K562 (cell line): Measurements from ENCODE around the gene TXNIP. TPM values are rescaled to one million over a fixed set of nuclear protein-coding genes. Genes with fewer than 3 reads are reported as not detected.

Source experiments
- ATAC-seq: fragments of 200-7000 bp; cut with Tn5 transposase; 3 replicates; pipeline ENCODE4 v1.9.1; 2020; ENCODE audit warnings: moderate library complexity
- BruUV-seq: library from RNA; stranded (reverse); fragments of 400-500 nt; replicated peaks from 2 replicates; lab custom pipeline; 2021; lab: Mats Ljungman, UMichigan
- CTCF ChIA-PET: fragments of 300-600 bp; formaldehyde crosslinking; extraction: SDS; loops from one replicate; lab custom pipeline; 2021; ENCODE audit warnings: low intra/inter-chr PET ratio; lab: Yijun Ruan, JAX
- POLR2A ChIA-PET: fragments of 300-600, 350-650 bp; sonication (Branson Sonifier 250); formaldehyde crosslinking; extraction: SDS; loops from one replicate; lab custom pipeline; 2021; ENCODE audit warnings: antibody characterized with exemption, inconsistent platforms; lab: Yijun Ruan, JAX
- DNase-seq, 4 experiments: peaks; one replicate each; pipeline versions ENCODE4 v3.0.0 to v3.0.0-alpha.2; 2011 to 2018; ENCODE audit warnings: low spot score in 3 of 4, mixed read lengths in 3 of 4; ENCODE audit errors: extremely low read depth in 1 of 4
- FAIRE-seq: peaks from 2 replicates; lab custom pipeline; 2011; peaks lifted over from hg19 to GRCh38; lab: Jason Lieb, UNC
- H2AFZ ChIP-seq: 2 replicates; pipeline ENCODE4 v1.6.0; 2011; ENCODE audit warnings: low read depth, low read length, control low read depth, inconsistent platforms
- H3K27ac ChIP-seq: fragments of 200-600 bp; 3 replicates; pipeline ENCODE4 v1.8.0; 2011; ENCODE audit warnings: low read depth, mild to moderate bottlenecking, control low read depth, inconsistent platforms, low read length, moderate library complexity, mixed read lengths; ENCODE audit errors: extremely low read depth
- H3K27me3 ChIP-seq, 2 experiments: fragments of 300-600 bp in 1 of 2; 2 replicates in 1 of 2; 3 replicates in 1 of 2; pipeline versions ENCODE4 v1.6.0 to v1.8.0; 2011; ENCODE audit warnings: inconsistent platforms in 2 of 2, low read length in 2 of 2, mild to moderate bottlenecking in 1 of 2, mixed read lengths in 1 of 2, moderate library complexity in 1 of 2; ENCODE audit not compliant: control insufficient read depth in 2 of 2, insufficient read depth in 2 of 2
- H3K36me3 ChIP-seq: fragments of 300-600 bp; 3 replicates; pipeline ENCODE4 v1.8.0; 2011; ENCODE audit warnings: mild to moderate bottlenecking, low read length, inconsistent platforms; ENCODE audit not compliant: control insufficient read depth, insufficient read depth
- H3K4me1 ChIP-seq, 2 experiments: fragments of 200-600 bp in 1 of 2; replicated peaks in 1 of 2; 2 replicates in 1 of 2; 3 replicates in 1 of 2; pipeline versions ENCODE4 v1.5.1 to v1.8.0; 2011; ENCODE audit warnings: inconsistent platforms in 2 of 2, low read length in 2 of 2, mild to moderate bottlenecking in 1 of 2, mixed read lengths in 1 of 2, moderate library complexity in 1 of 2; ENCODE audit not compliant: control insufficient read depth in 2 of 2, insufficient read depth in 2 of 2
- H3K4me2 ChIP-seq: 2 replicates; pipeline ENCODE4 v1.6.1; 2011; ENCODE audit warnings: low read length, control low read depth, inconsistent platforms, mixed read lengths; ENCODE audit not compliant: insufficient read depth
- H3K4me3 ChIP-seq: fragments of 200-600 bp; sonication (generic), shearing (Covaris generic); 2 replicates; pipeline ENCODE4 v1.5.1; 2016; ENCODE audit warnings: control low read depth, inconsistent platforms
- H3K79me2 ChIP-seq: fragments of 200-600 bp; 3 replicates; pipeline ENCODE4 v1.8.0; 2011; ENCODE audit warnings: low read length, inconsistent platforms; ENCODE audit not compliant: control insufficient read depth, insufficient read depth
- H3K9ac ChIP-seq, 2 experiments: 2 replicates each; pipeline versions ENCODE4 v1.6.0 to v1.6.1; 2011; ENCODE audit warnings: low read depth in 2 of 2, low read length in 2 of 2, control low read depth in 1 of 2, inconsistent platforms in 1 of 2, mild to moderate bottlenecking in 1 of 2, mixed read lengths in 1 of 2; ENCODE audit not compliant: insufficient read depth in 1 of 2
- H3K9me1 ChIP-seq: one replicate; pipeline ENCODE4 v1.6.0; 2011; ENCODE audit warnings: inconsistent platforms, mild to moderate bottlenecking, low read length, moderate library complexity; ENCODE audit not compliant: control insufficient read depth, insufficient read depth
- H3K9me3 ChIP-seq: replicated peaks from 2 replicates; pipeline ENCODE4 v1.5.1; 2011; ENCODE audit warnings: low read depth, low read length, inconsistent platforms; ENCODE audit not compliant: control insufficient read depth, insufficient read depth
- H4K20me1 ChIP-seq: replicated peaks from 2 replicates; pipeline ENCODE4 v1.6.1; 2011; ENCODE audit warnings: low read length, inconsistent platforms, mixed read lengths; ENCODE audit not compliant: control insufficient read depth, insufficient read depth
- BDP1 ChIP-seq: IDR thresholded peaks from 3 replicates; pipeline ENCODE4 v1.6.1; 2011; ENCODE audit not compliant: insufficient read length, insufficient read depth
- CHD4 ChIP-seq: fragments of 200-600 bp; sonication (generic); IDR thresholded peaks from 3 replicates; pipeline ENCODE4 v1.6.1; 2012; ENCODE audit warnings: low read depth, mild to moderate bottlenecking, mixed read lengths, low read length, inconsistent platforms; ENCODE audit not compliant: insufficient read depth, insufficient replicate concordance, poor library complexity, severe bottlenecking
- NELFE ChIP-seq: IDR thresholded peaks from 2 replicates; pipeline ENCODE4 v1.6.1; 2011; ENCODE audit warnings: mild to moderate bottlenecking; ENCODE audit not compliant: insufficient read depth, insufficient read length
- PURB ChIP-seq: sonication (generic); formaldehyde crosslinking; IDR thresholded peaks from 2 replicates; pipeline ENCODE4 v1.9.0; 2021; ENCODE audit warnings: low read depth, mild to moderate bottlenecking, missing genetic modification reagents
- SMARCC2 ChIP-seq: fragments of 450-650 bp; IDR thresholded peaks from 2 replicates; pipeline ENCODE4 v1.6.1; 2017; ENCODE audit warnings: antibody characterized with exemption, moderate library complexity, mild to moderate bottlenecking, low read depth
- ZKSCAN3 ChIP-seq: fragments of 250-450 bp; sonication (Bioruptor Pico); IDR thresholded peaks from 2 replicates; pipeline ENCODE4 v1.4.0; 2020
- WGBS: fragments of 100-300 bp; shearing (Covaris generic); methylation state at CpG from one replicate; pipeline ENCODE4 v1.1.6; 2016; ENCODE audit warnings: low coverage, mixed read lengths; ENCODE audit not compliant: insufficient coverage; ENCODE audit errors: missing lambda C conversion rate; 5-methylcytosine and 5-hydroxymethylcytosine counted together
- in situ Hi-C: fragments of 300-500 bp; cut with MboI; formaldehyde crosslinking; loops from 4 replicates; pipeline ENCODE4 v1.15.0; 2018; ENCODE audit warnings: inconsistent platforms, mixed read lengths
- intact Hi-C: fragments of 100-400 bp; cut with micrococcal nuclease; formaldehyde crosslinking; loops from 2 replicates; pipeline ENCODE4 v1.14.2; 2022
- polyA plus RNA-seq, 8 experiments: library from polyadenylated mRNA; depleted of rRNA in 4 of 8; stranded (reverse) in 5 of 8; unstranded in 3 of 8; fragments of >200 nt; fragmentation: Nextera tagmentation in 2 of 8; fragmentation: Illumina TruSeq in 1 of 8; extraction: Ambion mirVana in 2 of 8; extraction: Trizol in 1 of 8; gene quantifications; 2 replicates each; pipeline versions ENCODE4 v1.2.1 to v1.2.3, GENCODE V29; 2011 to 2014; ENCODE audit warnings: inconsistent platforms in 1 of 8, missing spikeins in 1 of 8
- total RNA-seq, 7 experiments: library from RNA; depleted of rRNA in 6 of 7; stranded (reverse); fragments of >200 nt in 6 of 7; fragmentation: Illumina TruSeq in 2 of 7; extraction: Trizol in 2 of 7; gene quantifications; 2 replicates each; pipeline versions ENCODE4 v1.2.1 to v1.2.3, GENCODE V29; 2011 to 2021; ENCODE audit warnings: low replicate concordance in 1 of 7
- TF ChIP-seq, protein P1 (sequence below): fragments of 450-650 bp; formaldehyde crosslinking; IDR thresholded peaks from 2 replicates; pipeline ENCODE4 v1.4.0; 2022; ENCODE audit warnings: missing genetic modification characterization
- TF ChIP-seq, protein P2 (sequence below): fragments of 250-450 bp; sonication (Bioruptor Pico); IDR thresholded peaks from 2 replicates; pipeline ENCODE4 v1.9.0; 2021; ENCODE audit warnings: mild to moderate bottlenecking, inconsistent platforms
- TF ChIP-seq, protein P3 (sequence below): fragments of 250-450 bp; sonication (Bioruptor Pico); IDR thresholded peaks from 2 replicates; pipeline ENCODE4 v1.8.0; 2021; ENCODE audit warnings: moderate library complexity, mild to moderate bottlenecking, inconsistent platforms
- TF ChIP-seq, protein P4 (sequence below), 2 experiments: fragments of 150-350 bp in 1 of 2; IDR thresholded peaks; 2 replicates each; pipeline ENCODE4 v1.6.1; 2012 to 2016; ENCODE audit warnings: low read depth in 2 of 2, low read length in 2 of 2, mild to moderate bottlenecking in 1 of 2, moderate library complexity in 1 of 2

The TXNIP gene
- total and polyA plus RNA-seq, 9 of the 15 experiments (the other 6 are each of a cell fraction or from before 2014, with no cell fraction given) = 120 to 499 (median 257) TPM

DNA sequence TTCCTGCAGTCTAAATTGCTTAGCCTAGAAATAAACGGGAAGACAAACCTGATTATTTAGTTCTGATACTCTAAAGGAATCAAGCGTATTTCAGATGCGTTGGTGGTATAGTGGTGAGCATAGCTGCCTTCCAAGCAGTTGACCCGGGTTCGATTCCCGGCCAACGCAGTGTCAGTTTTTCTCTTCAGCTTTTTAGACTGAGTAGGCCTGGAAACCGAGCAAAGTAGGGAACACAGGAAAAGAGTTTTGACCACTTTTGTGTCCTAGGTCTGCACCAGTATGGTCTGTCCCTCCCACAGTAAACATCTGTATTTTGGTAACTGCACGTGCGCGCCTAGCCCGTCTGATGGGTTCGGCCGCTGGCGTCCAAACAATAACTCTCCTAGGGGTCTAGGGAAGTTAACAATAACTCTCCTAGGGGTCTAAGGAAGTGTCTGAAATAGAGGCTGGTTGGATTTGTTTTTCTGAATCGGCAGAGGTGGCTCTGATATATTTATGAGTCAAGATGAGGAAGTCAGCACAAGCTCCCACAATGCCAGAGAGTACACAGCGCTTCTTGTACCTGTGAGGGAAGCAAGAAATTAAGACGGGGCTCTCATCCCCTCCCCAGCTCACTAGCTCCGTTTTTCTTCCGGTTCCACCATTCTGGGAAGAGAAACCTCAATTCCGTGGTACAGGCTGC, 40.7 kb upstream of the TXNIP start:
- H3K4me2 ChIP-seq = peak overlapping the region; percentile 99
- H2AFZ ChIP-seq = peak overlapping the region; percentile 97
- peak overlapping the region; percentile 78 for H3K4me3 ChIP-seq
- no peaks in the 10 kb centered on the region for H3K27me3 ChIP-seq
- POLR2A ChIA-PET = interaction anchor here (0.6 to 7.7 kb wide), 16 partner anchors 11 to 232 kb away, joined by 3 to 183 read pairs (median 5); partner anchors contain the start of genes ANKRD34A, LIX1L, PIAS3 and POLR3C
- BruUV-seq = no TSS peak
- WGBS = 0% methylated on average over 21 of the region's 21 CpGs
- no peaks in the 10 kb centered on the region for H3K36me3 ChIP-seq
- DNase-seq = peak; percentile 39 to 92 (median 53)
- intact Hi-C loops (no loop called here), in situ Hi-C loops (loop anchor here (25.0 kb wide), 2 partner anchors 275 to 700 kb away; no protein-coding TSS in a partner anchor)
- no peaks in the 10 kb centered on the region for H3K9me1 ChIP-seq
- H3K27ac ChIP-seq = peak overlapping the region; percentile 96
- no peaks in the 10 kb centered on the region for H3K9me3 ChIP-seq
- ATAC-seq = peak; percentile 65
- H3K9ac ChIP-seq = peak overlapping the region; percentile 95 to 97
- no peaks in the 10 kb centered on the region for H4K20me1 ChIP-seq
- peak; percentile 56 for FAIRE-seq
- CTCF ChIA-PET = no interaction called here
- no peaks in the 10 kb centered on the region for H3K79me2 ChIP-seq
- H3K4me1 ChIP-seq = peaks cover 5 to 8% of the 10 kb centered on the region in 2 experiments; a peak in 3 of 5 replicates
- TF ChIP-seq, protein P1, sequence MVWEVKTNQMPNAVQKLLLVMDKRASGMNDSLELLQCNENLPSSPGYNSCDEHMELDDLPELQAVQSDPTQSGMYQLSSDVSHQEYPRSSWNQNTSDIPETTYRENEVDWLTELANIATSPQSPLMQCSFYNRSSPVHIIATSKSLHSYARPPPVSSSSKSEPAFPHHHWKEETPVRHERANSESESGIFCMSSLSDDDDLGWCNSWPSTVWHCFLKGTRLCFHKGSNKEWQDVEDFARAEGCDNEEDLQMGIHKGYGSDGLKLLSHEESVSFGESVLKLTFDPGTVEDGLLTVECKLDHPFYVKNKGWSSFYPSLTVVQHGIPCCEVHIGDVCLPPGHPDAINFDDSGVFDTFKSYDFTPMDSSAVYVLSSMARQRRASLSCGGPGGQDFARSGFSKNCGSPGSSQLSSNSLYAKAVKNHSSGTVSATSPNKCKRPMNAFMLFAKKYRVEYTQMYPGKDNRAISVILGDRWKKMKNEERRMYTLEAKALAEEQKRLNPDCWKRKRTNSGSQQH (CRISPR knock-in tag) = peak; percentile 67; the same call in 1 of the 2 replicates
- TF ChIP-seq, protein P2, sequence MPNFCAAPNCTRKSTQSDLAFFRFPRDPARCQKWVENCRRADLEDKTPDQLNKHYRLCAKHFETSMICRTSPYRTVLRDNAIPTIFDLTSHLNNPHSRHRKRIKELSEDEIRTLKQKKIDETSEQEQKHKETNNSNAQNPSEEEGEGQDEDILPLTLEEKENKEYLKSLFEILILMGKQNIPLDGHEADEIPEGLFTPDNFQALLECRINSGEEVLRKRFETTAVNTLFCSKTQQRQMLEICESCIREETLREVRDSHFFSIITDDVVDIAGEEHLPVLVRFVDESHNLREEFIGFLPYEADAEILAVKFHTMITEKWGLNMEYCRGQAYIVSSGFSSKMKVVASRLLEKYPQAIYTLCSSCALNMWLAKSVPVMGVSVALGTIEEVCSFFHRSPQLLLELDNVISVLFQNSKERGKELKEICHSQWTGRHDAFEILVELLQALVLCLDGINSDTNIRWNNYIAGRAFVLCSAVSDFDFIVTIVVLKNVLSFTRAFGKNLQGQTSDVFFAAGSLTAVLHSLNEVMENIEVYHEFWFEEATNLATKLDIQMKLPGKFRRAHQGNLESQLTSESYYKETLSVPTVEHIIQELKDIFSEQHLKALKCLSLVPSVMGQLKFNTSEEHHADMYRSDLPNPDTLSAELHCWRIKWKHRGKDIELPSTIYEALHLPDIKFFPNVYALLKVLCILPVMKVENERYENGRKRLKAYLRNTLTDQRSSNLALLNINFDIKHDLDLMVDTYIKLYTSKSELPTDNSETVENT = no peak
- TF ChIP-seq ZKSCAN3 (CRISPR knock-in tag) = no peak
- TF ChIP-seq NELFE = no peak
- TF ChIP-seq SMARCC2 = no peak
- TF ChIP-seq BDP1 = peak; percentile 56
- no peak for TF ChIP-seq CHD4
- TF ChIP-seq, protein P3, sequence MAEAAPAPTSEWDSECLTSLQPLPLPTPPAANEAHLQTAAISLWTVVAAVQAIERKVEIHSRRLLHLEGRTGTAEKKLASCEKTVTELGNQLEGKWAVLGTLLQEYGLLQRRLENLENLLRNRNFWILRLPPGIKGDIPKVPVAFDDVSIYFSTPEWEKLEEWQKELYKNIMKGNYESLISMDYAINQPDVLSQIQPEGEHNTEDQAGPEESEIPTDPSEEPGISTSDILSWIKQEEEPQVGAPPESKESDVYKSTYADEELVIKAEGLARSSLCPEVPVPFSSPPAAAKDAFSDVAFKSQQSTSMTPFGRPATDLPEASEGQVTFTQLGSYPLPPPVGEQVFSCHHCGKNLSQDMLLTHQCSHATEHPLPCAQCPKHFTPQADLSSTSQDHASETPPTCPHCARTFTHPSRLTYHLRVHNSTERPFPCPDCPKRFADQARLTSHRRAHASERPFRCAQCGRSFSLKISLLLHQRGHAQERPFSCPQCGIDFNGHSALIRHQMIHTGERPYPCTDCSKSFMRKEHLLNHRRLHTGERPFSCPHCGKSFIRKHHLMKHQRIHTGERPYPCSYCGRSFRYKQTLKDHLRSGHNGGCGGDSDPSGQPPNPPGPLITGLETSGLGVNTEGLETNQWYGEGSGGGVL = no peak
- TF ChIP-seq PURB (CRISPR knock-in tag) = no peak
- TF ChIP-seq, protein P4, sequence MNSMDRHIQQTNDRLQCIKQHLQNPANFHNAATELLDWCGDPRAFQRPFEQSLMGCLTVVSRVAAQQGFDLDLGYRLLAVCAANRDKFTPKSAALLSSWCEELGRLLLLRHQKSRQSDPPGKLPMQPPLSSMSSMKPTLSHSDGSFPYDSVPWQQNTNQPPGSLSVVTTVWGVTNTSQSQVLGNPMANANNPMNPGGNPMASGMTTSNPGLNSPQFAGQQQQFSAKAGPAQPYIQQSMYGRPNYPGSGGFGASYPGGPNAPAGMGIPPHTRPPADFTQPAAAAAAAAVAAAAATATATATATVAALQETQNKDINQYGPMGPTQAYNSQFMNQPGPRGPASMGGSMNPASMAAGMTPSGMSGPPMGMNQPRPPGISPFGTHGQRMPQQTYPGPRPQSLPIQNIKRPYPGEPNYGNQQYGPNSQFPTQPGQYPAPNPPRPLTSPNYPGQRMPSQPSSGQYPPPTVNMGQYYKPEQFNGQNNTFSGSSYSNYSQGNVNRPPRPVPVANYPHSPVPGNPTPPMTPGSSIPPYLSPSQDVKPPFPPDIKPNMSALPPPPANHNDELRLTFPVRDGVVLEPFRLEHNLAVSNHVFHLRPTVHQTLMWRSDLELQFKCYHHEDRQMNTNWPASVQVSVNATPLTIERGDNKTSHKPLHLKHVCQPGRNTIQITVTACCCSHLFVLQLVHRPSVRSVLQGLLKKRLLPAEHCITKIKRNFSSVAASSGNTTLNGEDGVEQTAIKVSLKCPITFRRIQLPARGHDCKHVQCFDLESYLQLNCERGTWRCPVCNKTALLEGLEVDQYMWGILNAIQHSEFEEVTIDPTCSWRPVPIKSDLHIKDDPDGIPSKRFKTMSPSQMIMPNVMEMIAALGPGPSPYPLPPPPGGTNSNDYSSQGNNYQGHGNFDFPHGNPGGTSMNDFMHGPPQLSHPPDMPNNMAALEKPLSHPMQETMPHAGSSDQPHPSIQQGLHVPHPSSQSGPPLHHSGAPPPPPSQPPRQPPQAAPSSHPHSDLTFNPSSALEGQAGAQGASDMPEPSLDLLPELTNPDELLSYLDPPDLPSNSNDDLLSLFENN (IDR thresholded peaks at IDR 0.05; ENCODE audit: low read depth in 2 of 2, low read length in 2 of 2) = no peak; a peak in 1 of 4 replicates
